Measurements from ENCODE around the gene TMEM132C. TPM values are rescaled to one million over a fixed set of nuclear protein-coding genes. Genes with fewer than 3 reads are reported as not detected.

Gene TMEM132C
- total RNA-seq, 4 donors from 2014 or later, result 0.13 to 7.6 (median 0.37) TPM

- Histone ChIP-seq H3K4me3 (no peak overlapping the region), H3K27ac (no peak overlapping the region), H3K9me3 (no peaks in the 10 kb centered on the region), H3K4me1 (peaks cover 0 to 8% (median 0%) of the 10 kb centered on the region in 3 donors), H3K36me3 (no peaks in the 10 kb centered on the region), H3K27me3 (no peaks in the 10 kb centered on the region)
- no peak for TF ChIP-seq CTCF (IDR thresholded peaks at IDR 0.05)
- TF ChIP-seq POLR2A (IDR thresholded peaks at IDR 0.05), result no peak
- DNase-seq, result no peak
- intact Hi-C loops (cut with DNase I), result no loop called here
- 17 to 33% methylated on average over 1 of the region's 2 CpGs for WGBS, 2 donors
These were observed 21.4 kb downstream of the TMEM132C start for GRCh38 chr12:128288357-128288756.

- H3K4me1 ChIP-seq, result peaks cover 0 to 8% (median 0%) of the 10 kb centered on the region in 3 donors
These were observed 21.9 kb downstream of the TMEM132C start for GRCh38 chr12:128288896-128289295.

GRCh38 chr12:128290938-128291337 lies 24.0 kb downstream of the TMEM132C start:
- H3K27me3 ChIP-seq, result no peaks in the 10 kb centered on the region
- no peak overlapping the region for H3K4me3 ChIP-seq
- no peak for TF ChIP-seq CTCF (IDR thresholded peaks at IDR 0.05)
- TF ChIP-seq POLR2A (IDR thresholded peaks at IDR 0.05), result no peak
- H3K9me3 ChIP-seq, result no peaks in the 10 kb centered on the region
- no peaks in the 10 kb centered on the region for H3K36me3 ChIP-seq
- WGBS, 2 donors, result 41 to 42% methylated on average over 5 of the region's 6 CpGs
- no peak overlapping the region for H3K27ac ChIP-seq
- intact Hi-C loops (cut with DNase I), result no loop called here
- no peak for DNase-seq
- peaks cover 0 to 7% (median 0%) of the 10 kb centered on the region in 3 donors for H3K4me1 ChIP-seq

More at GRCh38 chr12:128288896-128289295, 21.9 kb downstream of the TMEM132C start:
- TF ChIP-seq POLR2A (IDR thresholded peaks at IDR 0.05), result no peak
- no peak for TF ChIP-seq CTCF (IDR thresholded peaks at IDR 0.05)
- H3K36me3 ChIP-seq, result no peaks in the 10 kb centered on the region
- H3K27ac ChIP-seq, result no peak overlapping the region
- H3K27me3 ChIP-seq, result no peaks in the 10 kb centered on the region
- 86 to 89% methylated on average over 13 of the region's 13 CpGs for WGBS, 2 donors
- DNase-seq, result no peak
- intact Hi-C loops (cut with DNase I), result no loop called here
- H3K9me3 ChIP-seq, result no peaks in the 10 kb centered on the region
- no peak overlapping the region for H3K4me3 ChIP-seq

- Histone ChIP-seq H3K27ac (no peak overlapping the region), H3K27me3 (no peaks in the 10 kb centered on the region)
- DNase-seq, result no peak
These were observed 31.2 kb downstream of the TMEM132C start for GRCh38 chr12:128298091-128298748.

More at GRCh38 chr12:128298091-128298748, 31.2 kb downstream of the TMEM132C start:
- no peak for TF ChIP-seq CTCF (IDR thresholded peaks at IDR 0.05)
- no peak for TF ChIP-seq POLR2A (IDR thresholded peaks at IDR 0.05)
- H3K4me3 ChIP-seq, result no peak overlapping the region
- H3K9me3 ChIP-seq, result no peaks in the 10 kb centered on the region
- intact Hi-C loops (cut with DNase I), result no loop called here
- 52 to 55% methylated on average over 11 of the region's 11 CpGs for WGBS, 2 donors
- H3K36me3 ChIP-seq, result no peaks in the 10 kb centered on the region
- no peaks in the 10 kb centered on the region for H3K4me1 ChIP-seq

Data from esophagus squamous epithelium (tissue), 5 donors.